Left renal pelvis (tissue), 4 donors: ENCODE data around the gene ERVFRD-1. TPM values are rescaled to one million over a fixed set of nuclear protein-coding genes. Genes with fewer than 3 reads are reported as not detected.

ENCODE experiments used
- DNase-seq, 4 donors: peaks; one replicate each; pipeline ENCODE4 v3.0.0-alpha.2; 2013; ENCODE audit warnings: low read depth in 4 of 4, low spot score in 3 of 4
- polyA plus RNA-seq, 4 donors: library from polyadenylated mRNA; unstranded; fragments of 120-200 nt; gene quantifications; one replicate each; pipeline ENCODE4 v1.2.1, GENCODE V29; 2013; ENCODE audit not compliant: insufficient read length in 4 of 4

ERVFRD-1 gene
- polyA plus RNA-seq, 4 donors: 0.12 to 0.33 (median 0.24) TPM; not detected in 1

- DNase-seq: no peak
Measured at GRCh38 chr6:11055127-11055627, 56.3 kb downstream of the ERVFRD-1 start.

GRCh38 chr6:11054722-11055121 is 56.8 kb downstream of the ERVFRD-1 start:
- DNase-seq: no peak

- no peak for DNase-seq
Measured at GRCh38 chr6:11053307-11053706, 58.2 kb downstream of the ERVFRD-1 start.

Other genes starting within 250 kb of the ERVFRD-1 start
- gene GCM2, start 229.7 kb downstream of the ERVFRD-1 start, polyA plus RNA-seq: under 1 TPM in 1 of 4 donors, not detected in 3; 0.14 TPM
- 1 to 10 TPM; 3.8 to 6.9 (median 4.4) TPM for gene SYCP2L, start 224.7 kb downstream of the ERVFRD-1 start, polyA plus RNA-seq
- gene ELOVL2, start 67.4 kb downstream of the ERVFRD-1 start, polyA plus RNA-seq: 10 to 100 TPM in 2 of 4 donors, 1 to 10 TPM in 2; 4.8 to 10.6 (median 10.0) TPM
- 10 to 100 TPM; 16.6 to 21.6 (median 18.8) TPM for gene SMIM13, start 17.9 kb downstream of the ERVFRD-1 start, polyA plus RNA-seq
- gene NEDD9, start 120.9 kb upstream of the ERVFRD-1 start, polyA plus RNA-seq: 10 to 100 TPM; 27.5 to 74.7 (median 68.8) TPM